Fibroblast of lung (primary cell): Measurements from ENCODE around the gene TEX52. TPM values are rescaled to one million over a fixed set of nuclear protein-coding genes. Genes with fewer than 3 reads are reported as not detected.
A peak's percentile ranks its signal among the peaks of the same experiment; 100 is the strongest.

Experiments
- DNase-seq, 2 donors: peaks; one replicate each; pipeline versions ENCODE4 v3.0.0 to v3.0.0-alpha.2; 2010; ENCODE audit warnings: low read depth in 2 of 2
- H2AFZ ChIP-seq: 2 replicates; pipeline ENCODE4 v1.5.1; 2012; ENCODE audit warnings: low read length, control low read depth, inconsistent platforms
- H3K27ac ChIP-seq: 2 replicates; pipeline ENCODE4 v1.5.1; 2011; ENCODE audit warnings: low read length, control low read depth; ENCODE audit not compliant: insufficient read depth
- H3K27me3 ChIP-seq: 2 replicates; pipeline ENCODE4 v1.5.1; 2011; ENCODE audit warnings: mild to moderate bottlenecking, low read length; ENCODE audit not compliant: control insufficient read depth, insufficient read depth
- H3K36me3 ChIP-seq: 2 replicates; pipeline ENCODE4 v1.5.1; 2011; ENCODE audit warnings: low read length; ENCODE audit not compliant: control insufficient read depth, insufficient read depth
- H3K4me1 ChIP-seq: 2 replicates; pipeline ENCODE4 v1.5.1; 2011; ENCODE audit warnings: low read length; ENCODE audit not compliant: control insufficient read depth, insufficient read depth; ENCODE audit errors: extremely low read depth
- H3K4me2 ChIP-seq: 2 replicates; pipeline ENCODE4 v1.5.1; 2011; ENCODE audit warnings: low read length, control low read depth; ENCODE audit not compliant: insufficient read depth; ENCODE audit errors: extremely low read depth
- H3K4me3 ChIP-seq, 4 experiments: fragments of 200-600 bp in 1 of 4; sonication (generic) in 1 of 4; replicated peaks in 1 of 4; 2 replicates each; pipeline ENCODE4 v1.5.1; 2011 to 2016; ENCODE audit warnings: low read length in 4 of 4, low read depth in 3 of 4, mild to moderate bottlenecking in 3 of 4, control low read depth in 2 of 4, inconsistent platforms in 1 of 4, mixed read lengths in 1 of 4; ENCODE audit not compliant: insufficient read depth in 1 of 4; ENCODE audit errors: control extremely low read depth in 1 of 4
- H3K79me2 ChIP-seq: 2 replicates; pipeline ENCODE4 v1.5.1; 2012; ENCODE audit warnings: mild to moderate bottlenecking, low read length, inconsistent platforms; ENCODE audit not compliant: control insufficient read depth, insufficient read depth
- H3K9ac ChIP-seq: 2 replicates; pipeline ENCODE4 v1.5.1; 2011; ENCODE audit warnings: mild to moderate bottlenecking, low read length, control low read depth; ENCODE audit not compliant: insufficient read depth
- H3K9me3 ChIP-seq: 2 replicates; pipeline ENCODE4 v1.5.1; 2012; ENCODE audit warnings: low read depth, low read length; ENCODE audit not compliant: control insufficient read depth, insufficient read depth
- H4K20me1 ChIP-seq: 2 replicates; pipeline ENCODE4 v1.5.1; 2011; ENCODE audit warnings: low read length; ENCODE audit not compliant: control insufficient read depth, insufficient read depth; ENCODE audit errors: extremely low read depth
- CTCF ChIP-seq, 2 donors: IDR thresholded peaks in 1 of 2; conservative IDR thresholded peaks in 1 of 2; 1 replicate in 1 of 2; 2 replicates in 1 of 2; pipeline ENCODE4 v1.5.1; 2011 to 2012; ENCODE audit warnings: low read length in 2 of 2, control low read depth in 1 of 2, inconsistent platforms in 1 of 2, low read depth in 1 of 2, mild to moderate bottlenecking in 1 of 2
- EZH2 ChIP-seq: IDR thresholded peaks from 2 replicates; pipeline ENCODE4 v1.5.1; 2012; ENCODE audit warnings: low read length, control low read depth, mild to moderate bottlenecking; ENCODE audit errors: missing control alignments
- polyA plus RNA-seq, 2 donors: library from polyadenylated mRNA; depleted of rRNA in 1 of 2; stranded (reverse) in 1 of 2; unstranded in 1 of 2; fragments of >200 nt; gene quantifications; 2 replicates each; pipeline ENCODE4 v1.2.1, GENCODE V29; 2011 to 2012; ENCODE audit warnings: missing spikeins in 1 of 2
- total RNA-seq: library from RNA; depleted of rRNA; stranded (reverse); fragments of >200 nt; gene quantifications from 2 replicates; pipeline ENCODE4 v1.2.1, GENCODE V29; 2014

TEX52 gene
- total and polyA plus RNA-seq, 2 donors (not counting 1 experiment from before 2014, with no cell fraction given): not detected

GRCh38 chr12:2851931-2852330, 4.9 kb downstream of the TEX52 start:
- no peak overlapping the region for H3K27ac ChIP-seq
- DNase-seq: no peak

GRCh38 chr12:2845280-2845679, 11.6 kb downstream of the TEX52 start:
- DNase-seq: peak; percentile 46 to 79
- H4K20me1 ChIP-seq: no peaks in the 10 kb centered on the region
- H3K9ac ChIP-seq: no peak overlapping the region
- no peaks in the 10 kb centered on the region for H3K9me3 ChIP-seq
- H3K27me3 ChIP-seq: no peaks in the 10 kb centered on the region
- H3K27ac ChIP-seq: peak overlapping the region; percentile 1
- no peak overlapping the region for H3K4me2 ChIP-seq
- peaks cover 18% of the 10 kb centered on the region for H3K4me1 ChIP-seq
- H3K4me3 ChIP-seq: no peak overlapping the region
- no peaks in the 10 kb centered on the region for H3K79me2 ChIP-seq
- peak overlapping the region; percentile 88 for H2AFZ ChIP-seq
- TF ChIP-seq CTCF (conservative IDR thresholded peaks at IDR 0.05 in 1 of 2, IDR thresholded peaks at IDR 0.05 in 1 of 2; ENCODE audit: low read depth in 1 of 2, low read length in 2 of 2): no peak
- TF ChIP-seq EZH2: no peak
- no peaks in the 10 kb centered on the region for H3K36me3 ChIP-seq

More at GRCh38 chr12:2851931-2852330, 4.9 kb downstream of the TEX52 start:
- H4K20me1 ChIP-seq: no peaks in the 10 kb centered on the region
- no peaks in the 10 kb centered on the region for H3K79me2 ChIP-seq
- no peak overlapping the region for H3K4me3 ChIP-seq
- TF ChIP-seq EZH2: no peak
- no peak for TF ChIP-seq CTCF (conservative IDR thresholded peaks at IDR 0.05 in 1 of 2, IDR thresholded peaks at IDR 0.05 in 1 of 2; ENCODE audit: low read depth in 1 of 2, low read length in 2 of 2)
- no peak overlapping the region for H3K4me2 ChIP-seq
- peaks cover 8% of the 10 kb centered on the region for H3K4me1 ChIP-seq
- H3K9me3 ChIP-seq: no peaks in the 10 kb centered on the region
- H3K9ac ChIP-seq: no peak overlapping the region
- no peak overlapping the region for H2AFZ ChIP-seq
- H3K36me3 ChIP-seq: no peaks in the 10 kb centered on the region
- H3K27me3 ChIP-seq: no peaks in the 10 kb centered on the region

GRCh38 chr12:2844786-2845185, 12.1 kb downstream of the TEX52 start:
- Histone ChIP-seq H4K20me1 (no peaks in the 10 kb centered on the region), H3K9ac (no peak overlapping the region), H3K4me2 (no peak overlapping the region), H2AFZ (peak overlapping the region; percentile 88), H3K79me2 (no peaks in the 10 kb centered on the region), H3K36me3 (no peaks in the 10 kb centered on the region), H3K4me3 (no peak overlapping the region), H3K4me1 (peaks cover 15% of the 10 kb centered on the region), H3K27ac (peak overlapping the region; percentile 1), H3K27me3 (no peaks in the 10 kb centered on the region), H3K9me3 (no peaks in the 10 kb centered on the region)
- TF ChIP-seq CTCF (conservative IDR thresholded peaks at IDR 0.05 in 1 of 2, IDR thresholded peaks at IDR 0.05 in 1 of 2; ENCODE audit: low read depth in 1 of 2, low read length in 2 of 2) (no peak), EZH2 (no peak)
- DNase-seq: peak in 1 of 2 donors; percentile 67
